ENCODE data around the gene SAXO2. TPM values are rescaled to one million over a fixed set of nuclear protein-coding genes. Genes with fewer than 3 reads are reported as not detected.

The SAXO2 gene
- total and polyA plus RNA-seq, 2 experiments from 2014 or later, result 0.73 to 10.1 TPM

GRCh38 chr15:82297546-82297945 lies 34.9 kb downstream of the SAXO2 start (continued):
- TF ChIP-seq CTCF (conservative IDR thresholded peaks at IDR 0.05; ENCODE audit: low read depth in 2 of 2), result no peak
- TF ChIP-seq REST (IDR thresholded peaks at IDR 0.05; ENCODE audit: unreplicated experiment), result no peak

GRCh38 chr15:82298032-82298431 lies 35.4 kb downstream of the SAXO2 start:
- H3K36me3 ChIP-seq (ENCODE audit: insufficient read depth), result no peaks in the 10 kb centered on the region
- no peak overlapping the region for H3K27ac ChIP-seq (ENCODE audit: low read depth)
- Mint-ChIP-seq H3K4me3 (no peak overlapping the region), H3K27ac (no peak overlapping the region), H3K4me1 (peaks cover 11% of the 10 kb centered on the region; the same call in 2 of the 3 replicates), H3K27me3 (ENCODE audit: insufficient read depth, low read depth, poor library complexity) (peaks cover 12% of the 10 kb centered on the region), H3K9me3 (no peaks in the 10 kb centered on the region), H3K36me3 (ENCODE audit: low read depth) (no peaks in the 10 kb centered on the region)
- DNase-seq (ENCODE audit: low spot score) (no peak), ATAC-seq (no peak)
- no peaks in the 10 kb centered on the region for H3K4me1 ChIP-seq (ENCODE audit: insufficient read depth)
- no peak overlapping the region for H3K4me2 ChIP-seq
- no peaks in the 10 kb centered on the region for H3K9me2 ChIP-seq (ENCODE audit: insufficient read depth)
- no peaks in the 10 kb centered on the region for H3F3A ChIP-seq (replicated peaks; ENCODE audit: low read depth)
- H4K20me1 ChIP-seq (replicated peaks; ENCODE audit: insufficient read depth), result no peaks in the 10 kb centered on the region
- H3K27me3 ChIP-seq (ENCODE audit: insufficient read depth), result no peaks in the 10 kb centered on the region
- peak overlapping the region; percentile 43; the same call in 1 of the 2 replicates for H2AFZ ChIP-seq
- no peak overlapping the region for H3K4me3 ChIP-seq
- no peaks in the 10 kb centered on the region for H3K79me2 ChIP-seq (replicated peaks; ENCODE audit: insufficient read depth)
- TF ChIP-seq JUNB (IDR thresholded peaks at IDR 0.05; ENCODE audit: unreplicated experiment), result no peak
- no peak for TF ChIP-seq CREB1 (CRISPR knock-in tag; IDR thresholded peaks at IDR 0.05; ENCODE audit: low read depth)
- TF ChIP-seq STAT1 (IDR thresholded peaks at IDR 0.05; ENCODE audit: unreplicated experiment), result no peak
- TF ChIP-seq POLR2AphosphoS5 (IDR thresholded peaks at IDR 0.05; ENCODE audit: low read depth), result no peak
- no peak for TF ChIP-seq ZNF331 (CRISPR knock-in tag; IDR thresholded peaks at IDR 0.05; ENCODE audit: low read depth)
- TF ChIP-seq REST (IDR thresholded peaks at IDR 0.05; ENCODE audit: unreplicated experiment), result no peak
- TF ChIP-seq ETS1 (IDR thresholded peaks at IDR 0.05), result no peak
- no peak for TF ChIP-seq ZNF462 (CRISPR knock-in tag; IDR thresholded peaks at IDR 0.05)

All from GM23338 (cell line).